ENCODE data around the gene COL25A1. TPM values are rescaled to one million over a fixed set of nuclear protein-coding genes. Genes with fewer than 3 reads are reported as not detected.

The COL25A1 gene
- total and polyA plus RNA-seq, 4 donors: 0.61 to 4.4 (median 2.1) TPM

DNA sequence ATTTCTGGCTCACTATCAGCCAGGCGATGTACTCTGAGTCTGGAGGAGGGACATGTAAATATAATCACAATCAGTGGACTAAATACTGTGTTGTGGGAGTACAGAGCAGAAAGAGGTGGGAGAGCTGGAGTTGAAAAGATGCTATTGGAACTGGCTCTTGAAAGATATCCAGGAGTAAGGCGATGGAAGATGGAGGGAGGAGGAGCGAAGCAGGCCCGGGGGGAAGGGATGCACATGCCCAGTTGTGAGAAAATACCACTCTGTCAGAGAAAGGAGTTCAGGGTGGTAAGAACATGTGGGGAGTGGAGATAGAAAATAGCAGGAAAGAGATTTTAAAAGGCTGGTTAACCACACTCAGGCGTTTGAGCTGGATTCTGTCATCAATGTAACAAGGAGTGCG is 322.7 kb downstream of the COL25A1 start:
- H3K27ac ChIP-seq (ENCODE audit: low read depth in 1 of 2, low read length in 2 of 2): no peak overlapping the region
- H3K36me3 ChIP-seq (ENCODE audit: control insufficient read depth in 4 of 4, insufficient read depth in 3 of 4, low read depth in 1 of 4, low read length in 3 of 4): no peaks in the 10 kb centered on the region
- WGBS: 85% methylated on average over 6 of the region's 6 CpGs
- H3K4me1 ChIP-seq (ENCODE audit: control insufficient read depth in 4 of 4, insufficient read depth in 4 of 4, low read length in 3 of 4): no peaks in the 10 kb centered on the region
- no peaks in the 10 kb centered on the region for H3K27me3 ChIP-seq (ENCODE audit: control insufficient read depth in 4 of 4, insufficient read depth in 4 of 4, low read length in 3 of 4)
- TF ChIP-seq, protein P1, sequence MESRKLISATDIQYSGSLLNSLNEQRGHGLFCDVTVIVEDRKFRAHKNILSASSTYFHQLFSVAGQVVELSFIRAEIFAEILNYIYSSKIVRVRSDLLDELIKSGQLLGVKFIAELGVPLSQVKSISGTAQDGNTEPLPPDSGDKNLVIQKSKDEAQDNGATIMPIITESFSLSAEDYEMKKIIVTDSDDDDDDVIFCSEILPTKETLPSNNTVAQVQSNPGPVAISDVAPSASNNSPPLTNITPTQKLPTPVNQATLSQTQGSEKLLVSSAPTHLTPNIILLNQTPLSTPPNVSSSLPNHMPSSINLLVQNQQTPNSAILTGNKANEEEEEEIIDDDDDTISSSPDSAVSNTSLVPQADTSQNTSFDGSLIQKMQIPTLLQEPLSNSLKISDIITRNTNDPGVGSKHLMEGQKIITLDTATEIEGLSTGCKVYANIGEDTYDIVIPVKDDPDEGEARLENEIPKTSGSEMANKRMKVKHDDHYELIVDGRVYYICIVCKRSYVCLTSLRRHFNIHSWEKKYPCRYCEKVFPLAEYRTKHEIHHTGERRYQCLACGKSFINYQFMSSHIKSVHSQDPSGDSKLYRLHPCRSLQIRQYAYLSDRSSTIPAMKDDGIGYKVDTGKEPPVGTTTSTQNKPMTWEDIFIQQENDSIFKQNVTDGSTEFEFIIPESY (IDR thresholded peaks at IDR 0.05): no peak
- TF ChIP-seq, protein P2, sequence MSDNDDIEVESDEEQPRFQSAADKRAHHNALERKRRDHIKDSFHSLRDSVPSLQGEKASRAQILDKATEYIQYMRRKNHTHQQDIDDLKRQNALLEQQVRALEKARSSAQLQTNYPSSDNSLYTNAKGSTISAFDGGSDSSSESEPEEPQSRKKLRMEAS (IDR thresholded peaks at IDR 0.05): no peak
- TF ChIP-seq SP1 (IDR thresholded peaks at IDR 0.05) (no peak), REST (IDR thresholded peaks at IDR 0.05) (no peak), ATF3 (IDR thresholded peaks at IDR 0.05) (no peak), YY1 (IDR thresholded peaks at IDR 0.05) (no peak), TAF1 (conservative IDR thresholded peaks at IDR 0.05) (no peak), FOXA2 (IDR thresholded peaks at IDR 0.05) (no peak), RAD21 (IDR thresholded peaks at IDR 0.05) (no peak), JUND (IDR thresholded peaks at IDR 0.05) (no peak), HNF4A (conservative IDR thresholded peaks at IDR 0.05) (no peak), HNF4G (IDR thresholded peaks at IDR 0.05) (no peak)
- no peak overlapping the region for H3K9ac ChIP-seq (ENCODE audit: low read depth in 1 of 2, low read length in 2 of 2)
- H3K4me3 ChIP-seq (ENCODE audit: low read depth in 1 of 3, low read length in 3 of 3): no peak overlapping the region
- no peak for DNase-seq (ENCODE audit: low spot score)
- H3K9me3 ChIP-seq (ENCODE audit: control insufficient read depth in 4 of 4, low read length in 3 of 4): no peaks in the 10 kb centered on the region

DNA sequence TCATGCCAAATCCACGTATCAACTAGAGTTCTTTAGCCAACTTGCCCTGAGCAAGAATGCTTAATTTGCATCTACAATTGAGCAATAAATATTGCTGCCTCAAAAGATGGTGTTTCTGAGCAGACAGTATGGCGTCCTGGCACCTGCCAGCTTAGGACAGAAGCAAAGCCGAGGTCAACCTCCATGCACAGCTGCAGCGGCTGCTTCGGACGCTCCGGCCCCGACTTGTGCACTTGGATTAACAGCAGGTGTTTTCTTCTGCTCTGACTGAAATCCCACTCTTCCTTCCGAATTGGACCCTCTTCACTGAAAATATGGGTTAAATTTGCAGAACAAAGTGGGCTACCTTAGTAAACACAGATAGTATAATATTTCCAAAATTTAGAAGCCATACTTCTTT is 324.4 kb downstream of the COL25A1 start:
- Histone ChIP-seq H3K9ac (ENCODE audit: low read depth in 1 of 2, low read length in 2 of 2) (no peak overlapping the region), H3K27me3 (ENCODE audit: control insufficient read depth in 4 of 4, insufficient read depth in 4 of 4, low read length in 3 of 4) (no peaks in the 10 kb centered on the region), H3K9me3 (ENCODE audit: control insufficient read depth in 4 of 4, low read length in 3 of 4) (no peaks in the 10 kb centered on the region), H3K27ac (ENCODE audit: low read depth in 1 of 2, low read length in 2 of 2) (no peak overlapping the region), H3K36me3 (ENCODE audit: control insufficient read depth in 4 of 4, insufficient read depth in 3 of 4, low read depth in 1 of 4, low read length in 3 of 4) (no peaks in the 10 kb centered on the region), H3K4me1 (ENCODE audit: control insufficient read depth in 4 of 4, insufficient read depth in 4 of 4, low read length in 3 of 4) (no peaks in the 10 kb centered on the region), H3K4me3 (ENCODE audit: low read depth in 1 of 3, low read length in 3 of 3) (no peak overlapping the region)
- DNase-seq (ENCODE audit: low spot score): no peak
- TF ChIP-seq CTCF (IDR thresholded peaks at IDR 0.05; ENCODE audit: low read depth, low read length, missing input control): no peak
- TF ChIP-seq SP1 (IDR thresholded peaks at IDR 0.05): no peak
- TF ChIP-seq NR2F2 (IDR thresholded peaks at IDR 0.05): no peak
- no peak for TF ChIP-seq HNF4G (IDR thresholded peaks at IDR 0.05)
- no peak for TF ChIP-seq JUND (IDR thresholded peaks at IDR 0.05)
- TF ChIP-seq, protein P2 (IDR thresholded peaks at IDR 0.05): no peak
- TF ChIP-seq GABPA (IDR thresholded peaks at IDR 0.05 in 1 of 2, conservative IDR thresholded peaks at IDR 0.05 in 1 of 2): no peak
- TF ChIP-seq RXRA (IDR thresholded peaks at IDR 0.05): no peak
- no peak for TF ChIP-seq ATF3 (IDR thresholded peaks at IDR 0.05)
- TF ChIP-seq REST (IDR thresholded peaks at IDR 0.05): no peak
- TF ChIP-seq TAF1 (conservative IDR thresholded peaks at IDR 0.05): no peak
- TF ChIP-seq, protein P1 (IDR thresholded peaks at IDR 0.05): no peak
- TF ChIP-seq FOXA1 (IDR thresholded peaks at IDR 0.05): no peak
- TF ChIP-seq EGR1 (IDR thresholded peaks at IDR 0.05; ENCODE audit: low read depth in 2 of 2): no peak
- TF ChIP-seq RAD21 (IDR thresholded peaks at IDR 0.05): no peak
- WGBS: 86% methylated on average over 9 of the region's 9 CpGs
